Body of pancreas (tissue), 4 donors: ENCODE results near the gene SIAH3. TPM values are rescaled to one million over a fixed set of nuclear protein-coding genes. Genes with fewer than 3 reads are reported as not detected.
A peak's percentile ranks its signal among the peaks of the same experiment; 100 is the strongest.

Experiments used
- ATAC-seq: fragments of 150-250 bp; one replicate; pipeline ENCODE4 v1.9.1; 2016
- DNase-seq, 4 donors: peaks; one replicate each; pipeline ENCODE4 v3.0.0-alpha.2; 2019
- H3K27ac ChIP-seq, 4 donors: fragments of 200-600 bp; sonication (generic); 1 replicate in 3 of 4; 2 replicates in 1 of 4; pipeline versions ENCODE4 v1.5.1 to v1.6.1; 2016 to 2019; ENCODE audit warnings: mild to moderate bottlenecking in 1 of 4, mixed read lengths in 1 of 4, moderate library complexity in 1 of 4
- H3K27me3 ChIP-seq, 2 donors: fragments of 200-600 bp; sonication (generic); one replicate each; pipeline ENCODE4 v1.6.0; 2016; ENCODE audit warnings: mild to moderate bottlenecking in 1 of 2
- H3K36me3 ChIP-seq, 2 donors: fragments of 200-600 bp; sonication (generic); replicated peaks in 1 of 2; 2 replicates each; pipeline ENCODE4 v1.5.1; 2016; ENCODE audit warnings: low read depth in 2 of 2; ENCODE audit not compliant: insufficient read depth in 1 of 2
- H3K4me1 ChIP-seq: fragments of 200-600 bp; sonication (generic); one replicate; pipeline ENCODE4 v1.6.0; 2016
- H3K4me3 ChIP-seq, 2 donors: fragments of 200-600 bp; sonication (generic); 1 replicate in 1 of 2; 2 replicates in 1 of 2; pipeline ENCODE4 v1.5.1; 2016 to 2019
- H3K9me3 ChIP-seq, 3 donors: fragments of 200-600 bp; sonication (generic); 1 replicate in 2 of 3; 2 replicates in 1 of 3; pipeline ENCODE4 v1.5.1; 2016
- CTCF ChIP-seq, 7 experiments: fragments of 450-650 bp in 4 of 7; fragments of 200-600 bp in 3 of 7; sonication (generic) in 3 of 7; IDR thresholded peaks; one replicate each; pipeline ENCODE4 v1.5.1; 2016 to 2019; ENCODE audit warnings: antibody characterized with exemption in 7 of 7
- POLR2A ChIP-seq, 3 donors: fragments of 450-650 bp; IDR thresholded peaks; one replicate each; pipeline ENCODE4 v1.6.1; 2016; ENCODE audit warnings: antibody characterized with exemption in 3 of 3, mild to moderate bottlenecking in 2 of 3
- WGBS, 2 donors: methylation state at CpG; one replicate each; pipeline ENCODE4 v1.1.5; 2017; 5-methylcytosine and 5-hydroxymethylcytosine counted together
- intact Hi-C: fragments of 100-400 bp; cut with DNase I; formaldehyde crosslinking; loops from one replicate; pipeline ENCODE4 v1.15.1; 2023
- total RNA-seq, 2 donors: library from RNA; depleted of rRNA; stranded (reverse); fragments of >200 nt; gene quantifications; one replicate each; pipeline ENCODE4 v1.1.0, GENCODE V29; 2016

Gene SIAH3
- under 1 TPM in 1 of 2 donors, not detected in 1; under 0.01 TPM for total RNA-seq

- peak in 1 of 4 donors; percentile 12 for DNase-seq
- intact Hi-C loops: no loop called here
- Histone ChIP-seq H3K36me3 (no peaks in the 10 kb centered on the region), H3K4me1 (peaks cover 17% of the 10 kb centered on the region), H3K27ac (no peak within 1 kb of the TSS), H3K27me3 (peaks cover 0 to 4% of the 10 kb centered on the region in 2 donors), H3K4me3 (no peak within 1 kb of the TSS), H3K9me3 (peaks cover 0 to 5% (median 0%) of the 10 kb centered on the region in 3 donors)
- 2 to 3% methylated on average over 21 to 35 of the region's 35 CpGs for WGBS, 2 donors
- TF ChIP-seq CTCF (IDR thresholded peaks at IDR 0.05) (no peak), POLR2A (IDR thresholded peaks at IDR 0.05) (no peak)
- peak; percentile 48 for ATAC-seq
These were observed at the start of gene SIAH3 for GRCh38 chr13:45851171-45851921. Gene SIAH3 (minus strand): TSS chr13:45851753. CDS start chr13:45851629, 124 bp downstream.

- no peak for ATAC-seq
- H3K36me3 ChIP-seq: no peaks in the 10 kb centered on the region
- no peak overlapping the region for H3K27ac ChIP-seq
- H3K9me3 ChIP-seq: no peaks in the 10 kb centered on the region
- TF ChIP-seq POLR2A (IDR thresholded peaks at IDR 0.05) (no peak), CTCF (IDR thresholded peaks at IDR 0.05) (no peak)
- H3K4me3 ChIP-seq: no peak overlapping the region
- DNase-seq: no peak
- no peaks in the 10 kb centered on the region for H3K4me1 ChIP-seq
- no peaks in the 10 kb centered on the region for H3K27me3 ChIP-seq
- intact Hi-C loops: no loop called here
- 52 to 60% methylated on average over 3 of the region's 3 CpGs for WGBS, 2 donors
These were observed 47.9 kb upstream of the SIAH3 start for GRCh38 chr13:45899406-45899805.

GRCh38 chr13:45897562-45897961 is 46.0 kb upstream of the SIAH3 start:
- Histone ChIP-seq H3K4me3 (no peak overlapping the region), H3K27me3 (no peaks in the 10 kb centered on the region), H3K27ac (no peak overlapping the region), H3K4me1 (no peaks in the 10 kb centered on the region), H3K36me3 (no peaks in the 10 kb centered on the region), H3K9me3 (no peaks in the 10 kb centered on the region)
- TF ChIP-seq POLR2A (IDR thresholded peaks at IDR 0.05) (no peak), CTCF (IDR thresholded peaks at IDR 0.05) (no peak)
- 86 to 97% methylated on average over 2 of the region's 2 CpGs for WGBS, 2 donors
- ATAC-seq (no peak), DNase-seq (no peak)
- intact Hi-C loops: no loop called here

GRCh38 chr13:45896285-45896684 is 44.7 kb upstream of the SIAH3 start:
- intact Hi-C loops: no loop called here
- Histone ChIP-seq H3K36me3 (no peaks in the 10 kb centered on the region), H3K4me3 (no peak overlapping the region), H3K27ac (no peak overlapping the region), H3K9me3 (no peaks in the 10 kb centered on the region), H3K27me3 (no peaks in the 10 kb centered on the region), H3K4me1 (no peaks in the 10 kb centered on the region)
- no peak for TF ChIP-seq POLR2A (IDR thresholded peaks at IDR 0.05)
- TF ChIP-seq CTCF (IDR thresholded peaks at IDR 0.05): no peak
- ATAC-seq: no peak
- no peak for DNase-seq
- WGBS, 2 donors: 74 to 78% methylated on average over 5 of the region's 5 CpGs

- Histone ChIP-seq H3K27me3 (no peaks in the 10 kb centered on the region), H3K9me3 (no peaks in the 10 kb centered on the region), H3K4me1 (no peaks in the 10 kb centered on the region), H3K27ac (no peak overlapping the region), H3K4me3 (no peak overlapping the region), H3K36me3 (no peaks in the 10 kb centered on the region)
- ATAC-seq (no peak), DNase-seq (no peak)
- TF ChIP-seq CTCF (IDR thresholded peaks at IDR 0.05): no peak
- no peak for TF ChIP-seq POLR2A (IDR thresholded peaks at IDR 0.05)
- intact Hi-C loops: no loop called here
- WGBS, 2 donors: 46 to 52% methylated on average over 2 of the region's 2 CpGs
These were observed 44.3 kb upstream of the SIAH3 start for GRCh38 chr13:45895881-45896280.
